Left lobe of liver (tissue), 2 donors: ENCODE data around the gene RNF38. TPM values are rescaled to one million over a fixed set of nuclear protein-coding genes. Genes with fewer than 3 reads are reported as not detected.
A peak's percentile ranks its signal among the peaks of the same experiment; 100 is the strongest.
"Not testable (repeated sequence)": the region's sequence is repeated elsewhere in the genome, so short reads cannot be mapped to it uniquely, and the experiment has no call there.

Source experiments
- ATAC-seq: fragments of 200-7000 bp; cut with Tn5 transposase; one replicate; pipeline ENCODE4 v1.9.1; 2020; ENCODE audit warnings: mild to moderate bottlenecking, moderate library complexity
- DNase-seq: peaks from one replicate; pipeline ENCODE4 v3.0.0-alpha.2; 2020; ENCODE audit warnings: low spot score
- total RNA-seq: library from RNA; stranded (reverse); gene quantifications from one replicate; pipeline ENCODE4 v1.2.1, GENCODE V29; 2021
- donor health status: DM: no; HTN: no; CAD: no; lungs with moderate emphysema.
- donor health status: DM: no; HTN: yes; CAD: no.

RNF38 gene
- total RNA-seq, 1 donor from 2014 or later: 12.9 TPM

DNA sequence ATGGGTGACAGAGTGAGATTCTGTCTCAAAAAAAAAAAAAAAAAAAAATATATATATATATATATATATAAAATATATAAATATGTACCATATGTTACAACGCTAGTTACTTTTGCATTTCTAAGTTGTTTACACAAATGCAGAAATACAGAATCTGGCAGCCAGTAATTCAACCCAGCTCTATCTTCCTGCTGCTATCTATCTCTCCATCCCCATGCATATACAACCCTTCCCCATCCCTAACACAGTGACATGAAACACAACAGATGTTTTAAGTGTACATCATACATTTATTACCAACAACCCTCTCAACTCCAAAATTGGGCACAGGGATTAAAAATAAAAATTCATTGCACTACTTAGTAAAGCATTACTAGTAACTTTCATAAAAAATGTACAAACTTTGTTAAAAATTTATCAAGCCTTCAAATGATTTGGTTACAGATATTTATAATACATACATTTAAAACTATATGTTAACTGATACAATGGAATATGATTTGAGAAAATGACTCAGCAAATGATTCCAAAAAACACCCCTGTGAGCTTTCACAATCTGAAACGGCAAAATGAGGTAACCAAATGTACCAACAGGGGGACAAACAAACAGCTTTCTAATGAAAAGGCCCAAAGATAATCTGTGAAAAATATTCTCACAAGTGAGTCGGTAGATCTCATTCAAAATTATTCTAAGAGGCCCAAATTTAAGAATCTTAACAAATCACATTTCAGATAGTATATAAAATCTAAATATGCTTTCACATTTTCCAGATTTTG lies 63.8 kb downstream of the RNF38 start:
- DNase-seq (no peak), ATAC-seq (peak; percentile 37)

DNA sequence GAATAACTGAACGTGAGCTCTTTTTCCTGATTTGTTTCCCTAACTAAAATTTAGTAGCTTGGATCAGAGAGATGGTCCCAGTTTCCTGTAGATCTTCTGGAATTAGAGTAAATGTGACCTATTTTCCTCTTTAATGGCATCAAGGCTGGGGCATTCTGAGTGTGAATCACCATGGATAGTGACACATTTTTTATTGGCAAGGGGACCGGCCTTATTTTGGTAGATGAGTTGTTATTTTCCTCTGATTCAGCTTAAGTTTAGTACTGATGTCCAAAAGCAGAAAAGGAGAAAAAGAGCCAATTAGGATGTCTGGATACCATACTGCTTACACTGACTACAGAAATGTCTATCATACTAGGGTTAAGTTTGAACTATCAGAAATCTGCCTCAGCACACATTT lies 68.1 kb downstream of the RNF38 start:
- no peak for DNase-seq
- ATAC-seq: no peak

GRCh38 chr9:36328798-36329411 lies 71.2 kb downstream of the RNF38 start:
- peak; percentile 89 for ATAC-seq
- DNase-seq: no peak

- no peak for DNase-seq
- peak; percentile 41 for ATAC-seq
These were observed 74.8 kb downstream of the RNF38 start for GRCh38 chr9:36325081-36325828.

GRCh38 chr9:36323926-36324325 lies 76.1 kb downstream of the RNF38 start:
- DNase-seq: no peak
- ATAC-seq: no peak

- ATAC-seq: no peak
- DNase-seq: no peak
These were observed 77.6 kb downstream of the RNF38 start for GRCh38 chr9:36322462-36322861.

DNA sequence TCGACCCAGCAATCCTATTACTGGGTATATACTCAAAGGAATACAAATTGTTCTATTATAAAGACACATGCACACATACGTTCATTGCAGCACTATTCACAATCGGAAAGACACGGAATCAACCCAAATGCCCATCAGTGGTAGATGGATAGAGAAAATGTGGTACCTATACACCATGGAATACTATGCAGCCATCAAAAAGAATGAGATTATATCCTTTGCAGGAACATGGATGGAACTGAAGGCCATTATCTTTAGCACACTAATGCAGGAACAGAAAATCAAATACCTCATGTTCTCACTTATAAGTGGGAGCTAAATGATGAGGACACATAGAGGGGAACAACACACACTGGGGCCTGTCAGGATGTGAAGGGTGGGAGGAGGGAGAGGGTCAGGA lies 78.2 kb downstream of the RNF38 start:
- DNase-seq, ATAC-seq: not testable (repeated sequence)

GRCh38 chr9:36320466-36320865 lies 79.6 kb downstream of the RNF38 start:
- DNase-seq (no peak), ATAC-seq (no peak)

- peak; percentile 92 for ATAC-seq
- no peak for DNase-seq
These were observed 80.3 kb downstream of the RNF38 start for GRCh38 chr9:36319806-36320205.

DNA sequence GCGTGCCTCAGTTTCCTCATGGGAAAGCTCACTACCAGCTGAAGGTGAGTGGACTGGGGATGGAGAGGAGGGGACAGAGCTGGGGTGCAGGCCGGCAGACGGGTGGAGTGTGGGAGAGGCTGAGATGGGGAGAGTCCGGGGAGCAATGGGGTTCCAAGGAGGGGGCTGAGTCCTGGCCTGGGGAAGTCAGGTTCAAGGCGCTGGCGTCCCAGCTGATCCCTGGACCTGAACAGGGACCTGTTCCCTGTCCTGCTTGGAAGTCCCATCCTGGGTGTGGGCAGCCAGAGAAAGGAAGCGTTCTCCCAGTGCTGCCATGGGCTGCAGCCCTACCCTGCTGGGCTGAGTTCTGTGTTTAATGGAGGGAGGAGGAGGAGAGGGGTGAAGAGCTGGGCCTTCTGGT lies 80.9 kb downstream of the RNF38 start:
- DNase-seq (no peak), ATAC-seq (peak; percentile 8)

DNA sequence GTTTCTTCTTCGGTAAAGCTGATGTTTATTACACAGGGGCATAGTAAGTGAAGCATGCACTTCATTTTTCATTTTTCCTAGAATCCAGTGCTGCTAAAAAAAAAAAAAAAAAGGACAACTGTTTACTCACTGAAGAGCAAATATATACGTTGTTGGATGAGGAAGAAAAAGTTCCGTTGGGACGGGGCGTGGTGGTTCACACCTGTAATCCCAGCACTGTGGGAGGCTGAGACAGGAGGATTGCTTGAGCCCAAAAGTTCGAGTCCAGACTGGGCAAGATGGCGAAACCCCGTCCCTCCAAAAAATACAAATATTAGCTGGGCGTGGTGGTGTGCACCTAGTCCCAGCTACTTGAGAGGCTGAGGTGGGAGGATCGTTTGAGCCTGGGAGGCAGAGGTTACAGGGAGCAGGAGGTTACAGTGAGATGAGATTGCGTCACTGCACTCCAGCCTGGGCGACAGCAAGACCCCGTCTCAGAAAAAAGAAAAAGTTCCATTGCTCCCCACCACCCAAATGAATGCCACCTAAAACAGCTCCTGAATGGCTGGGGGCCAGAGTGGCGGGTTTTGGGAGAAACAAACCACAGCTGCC lies 81.8 kb downstream of the RNF38 start:
- DNase-seq (no peak), ATAC-seq (no peak)

DNA sequence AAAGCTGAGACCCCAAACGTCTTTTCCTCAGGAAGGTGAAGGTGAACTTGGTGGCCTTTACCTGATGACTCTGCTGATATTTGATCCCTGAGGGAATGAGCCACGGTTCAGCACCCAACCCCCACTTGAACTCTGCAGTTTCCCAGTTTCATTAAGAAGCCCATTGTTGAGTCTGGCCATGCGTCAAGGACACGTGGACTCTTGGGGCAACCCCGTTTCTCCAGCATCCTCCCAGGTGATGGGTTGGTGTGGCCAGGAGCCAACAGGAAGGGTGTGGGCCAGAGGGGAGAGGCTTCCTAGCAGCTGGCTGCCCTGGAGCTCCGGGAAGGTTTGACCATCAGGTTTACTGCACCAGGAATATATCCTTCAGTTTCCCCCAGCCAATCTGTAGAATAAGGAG lies 82.3 kb downstream of the RNF38 start:
- DNase-seq (no peak), ATAC-seq (no peak)

- ATAC-seq (no peak), DNase-seq (no peak)
These were observed 83.3 kb downstream of the RNF38 start for GRCh38 chr9:36316611-36317317.

GRCh38 chr9:36316049-36316448 lies 84.0 kb downstream of the RNF38 start:
- no peak for DNase-seq
- ATAC-seq: no peak

DNA sequence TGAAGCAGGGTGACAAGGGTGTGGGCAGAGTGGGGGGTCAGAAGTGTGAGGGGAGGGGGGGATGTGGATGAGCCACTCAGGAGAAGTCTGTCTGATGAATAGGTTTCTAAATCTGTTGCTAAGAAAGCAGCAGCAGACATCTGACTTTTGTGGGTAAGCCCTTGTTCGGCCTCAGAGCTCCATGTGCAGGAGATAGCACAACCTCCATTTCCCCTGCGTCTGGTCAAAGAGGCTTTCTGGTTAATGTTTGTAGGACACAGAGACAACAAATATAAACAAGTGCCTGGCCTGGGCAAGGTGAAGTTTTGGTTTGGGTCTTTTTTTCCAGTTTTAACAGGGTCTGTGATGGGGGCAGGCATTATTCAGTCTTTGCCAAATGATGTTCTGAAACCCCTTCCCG lies 84.8 kb downstream of the RNF38 start:
- ATAC-seq: peak; percentile 52

GRCh38 chr9:36314740-36315139 lies 85.3 kb downstream of the RNF38 start:
- no peak for DNase-seq
- ATAC-seq: no peak

More for the DNA sequence above, 84.8 kb downstream of the RNF38 start:
- DNase-seq: no peak

DNA sequence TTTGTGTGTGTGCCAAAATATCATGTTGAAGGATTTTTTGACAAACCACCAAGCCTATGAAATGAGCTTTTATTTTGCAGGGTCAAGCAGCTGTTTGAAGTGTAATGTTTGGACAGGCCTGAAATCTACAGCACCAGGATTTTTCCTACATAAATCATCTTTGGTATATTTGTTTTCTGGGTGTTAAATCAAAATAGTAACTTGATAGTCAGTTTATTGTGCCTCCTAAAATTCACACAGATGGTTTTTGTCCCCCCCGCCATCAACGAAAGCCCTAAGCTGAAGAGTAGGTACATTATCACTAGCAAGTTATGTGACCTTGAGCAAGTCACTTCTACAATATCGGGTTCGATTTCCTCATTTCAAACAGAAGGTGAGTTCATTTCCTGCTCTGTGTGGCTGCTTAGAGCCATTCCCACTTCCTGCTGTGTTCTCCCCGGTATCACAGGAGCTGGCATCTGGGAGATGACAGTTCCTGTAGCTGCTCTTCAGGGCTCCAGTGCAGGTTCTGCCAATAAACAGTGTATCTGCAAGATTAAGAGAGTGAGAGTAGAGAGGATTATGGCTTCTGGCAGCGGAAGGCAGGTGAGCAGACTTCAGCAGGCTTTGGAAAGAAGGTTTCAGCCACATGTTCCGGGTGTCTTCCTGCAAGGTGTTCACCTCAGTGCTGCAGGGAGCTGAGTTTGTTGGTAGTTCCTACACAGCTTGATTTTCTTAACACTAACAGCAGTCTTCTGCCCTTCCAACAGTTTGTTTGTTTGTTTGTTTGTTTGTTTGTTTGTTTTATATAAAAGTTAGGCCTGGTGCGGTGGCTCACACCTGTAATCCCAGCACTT lies 93.4 kb downstream of the RNF38 start:
- no peak for DNase-seq
- ATAC-seq: no peak

DNA sequence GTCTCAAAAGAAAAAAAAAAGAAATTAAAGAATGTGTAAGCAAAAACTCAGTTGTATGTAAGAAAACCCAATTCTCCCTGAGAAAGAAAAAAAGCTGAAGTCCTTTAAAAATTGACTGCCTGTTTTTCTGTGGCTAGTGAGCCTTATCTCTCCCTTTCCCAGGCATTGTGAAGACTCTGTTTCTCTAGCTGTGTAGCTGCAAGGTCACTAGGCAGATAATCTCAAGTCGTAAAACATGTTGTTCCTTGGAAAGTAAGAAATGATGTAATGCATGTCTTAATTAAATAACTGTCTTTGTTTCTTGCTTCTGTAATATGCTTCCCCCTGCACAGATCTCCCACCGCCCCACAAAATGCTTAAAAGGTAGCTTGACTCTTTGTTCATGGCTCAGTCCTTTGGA lies 95.7 kb downstream of the RNF38 start:
- DNase-seq, ATAC-seq: not testable (repeated sequence)

GRCh38 chr9:36301227-36301626 lies 98.8 kb downstream of the RNF38 start:
- no peak for ATAC-seq
- no peak for DNase-seq

DNA sequence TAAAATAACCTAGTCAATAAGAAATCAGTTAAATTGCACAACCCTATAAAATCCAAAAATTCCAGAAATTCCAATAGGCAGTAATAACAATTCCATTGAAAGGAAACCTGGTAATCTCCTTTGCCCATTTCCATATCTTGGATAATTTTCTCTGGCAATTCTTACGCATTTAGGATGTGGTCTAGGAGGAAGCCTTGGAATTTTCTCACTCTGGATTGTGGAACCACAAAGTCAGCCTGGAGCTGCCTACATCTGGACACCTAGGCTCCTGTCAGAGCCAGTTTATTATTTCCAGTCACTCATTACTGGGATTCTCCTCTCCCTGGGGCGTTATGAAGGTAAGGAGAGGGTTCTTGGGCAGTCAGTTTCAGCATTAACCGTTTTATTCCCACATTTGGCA lies 101.5 kb downstream of the RNF38 start:
- no peak for ATAC-seq
- DNase-seq: no peak
